Epithelial cell of prostate (primary cell): ENCODE measurements around the gene RNF31.

Experiments used
- DNase-seq: peaks from one replicate; pipeline ENCODE4 v3.0.0-alpha.2; 2011; ENCODE audit warnings: low read depth, low spot score
- H3K27ac ChIP-seq: fragments of 450-650 bp; 2 replicates; pipeline ENCODE4 v1.5.1; 2017; ENCODE audit warnings: mild to moderate bottlenecking

Gene RNF31

GRCh38 chr14:24179294-24179960, 32.1 kb downstream of the RNF31 start:
- peak overlapping the region; percentile 12 for H3K27ac ChIP-seq

GRCh38 chr14:24179961-24180796, 32.9 kb downstream of the RNF31 start:
- no peak for DNase-seq

More at GRCh38 chr14:24179294-24179960, 32.1 kb downstream of the RNF31 start:
- DNase-seq, result no peak

GRCh38 chr14:24181371-24182077, 34.2 kb downstream of the RNF31 start:
- no peak overlapping the region for H3K27ac ChIP-seq
- no peak for DNase-seq

More at GRCh38 chr14:24179961-24180796, 32.9 kb downstream of the RNF31 start:
- H3K27ac ChIP-seq, result peak overlapping the region; percentile 12

DNA sequence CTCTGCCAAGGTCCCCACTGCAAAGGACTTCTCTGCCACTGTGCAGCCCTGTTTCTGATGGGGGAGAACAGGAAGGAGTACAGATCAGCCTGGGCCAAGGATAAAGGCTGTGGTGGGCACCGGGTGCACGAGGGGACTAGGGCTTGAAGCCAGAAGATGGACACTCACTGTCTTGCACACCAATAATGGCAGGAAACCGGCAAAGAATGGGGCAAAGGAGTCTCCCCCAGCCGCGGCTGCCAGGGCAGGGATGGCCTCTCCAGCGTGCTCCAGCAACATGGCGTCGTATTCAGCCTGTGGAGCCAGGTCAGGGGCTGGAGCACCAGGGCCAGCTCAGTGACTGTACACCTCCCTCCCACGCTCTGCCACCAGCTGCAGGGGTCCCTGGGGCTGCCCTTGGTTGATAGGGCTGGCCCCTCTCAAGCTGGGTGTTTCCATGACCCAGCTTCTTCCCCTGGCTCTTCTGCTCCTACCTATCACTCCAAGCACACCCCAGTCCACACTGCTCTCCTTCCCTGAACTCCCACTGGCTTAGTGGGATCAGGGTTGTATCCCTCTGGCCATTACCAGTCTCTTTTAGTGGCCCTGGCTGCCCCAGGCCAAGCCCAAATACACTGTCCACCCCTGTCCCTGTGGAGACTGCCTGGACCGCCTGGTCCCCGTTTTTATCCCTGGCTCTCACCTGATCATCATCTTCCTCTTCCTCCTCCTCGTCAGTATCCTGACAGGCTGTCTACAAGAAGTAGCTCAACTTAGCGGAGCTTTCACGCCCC, 35.0 kb downstream of the RNF31 start:
- no peak for DNase-seq
- no peak overlapping the region for H3K27ac ChIP-seq

DNA sequence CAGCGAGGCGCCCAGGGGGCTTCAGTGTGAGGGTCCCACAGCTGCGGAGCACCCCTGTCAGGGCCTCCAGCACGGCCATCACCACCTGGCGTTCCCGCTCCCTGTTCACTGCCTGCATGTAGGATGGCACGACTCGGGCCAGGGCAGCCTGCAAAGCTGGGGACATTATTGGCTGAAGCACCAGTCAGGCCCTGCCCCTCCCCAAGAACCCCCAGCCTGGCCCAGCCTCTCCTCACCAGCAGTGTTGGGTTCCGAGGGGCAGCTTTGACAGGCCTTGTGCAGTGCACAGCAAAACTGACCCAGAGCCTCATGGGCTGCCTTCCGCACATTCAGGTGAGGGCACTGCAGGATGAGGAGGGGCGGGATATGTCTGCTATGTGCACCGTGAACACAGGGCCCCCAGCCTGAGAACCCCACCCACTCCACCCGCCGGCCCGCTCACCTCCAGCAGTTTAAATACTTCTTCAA, 35.8 kb downstream of the RNF31 start:
- no peak for DNase-seq
- no peak overlapping the region for H3K27ac ChIP-seq

DNA sequence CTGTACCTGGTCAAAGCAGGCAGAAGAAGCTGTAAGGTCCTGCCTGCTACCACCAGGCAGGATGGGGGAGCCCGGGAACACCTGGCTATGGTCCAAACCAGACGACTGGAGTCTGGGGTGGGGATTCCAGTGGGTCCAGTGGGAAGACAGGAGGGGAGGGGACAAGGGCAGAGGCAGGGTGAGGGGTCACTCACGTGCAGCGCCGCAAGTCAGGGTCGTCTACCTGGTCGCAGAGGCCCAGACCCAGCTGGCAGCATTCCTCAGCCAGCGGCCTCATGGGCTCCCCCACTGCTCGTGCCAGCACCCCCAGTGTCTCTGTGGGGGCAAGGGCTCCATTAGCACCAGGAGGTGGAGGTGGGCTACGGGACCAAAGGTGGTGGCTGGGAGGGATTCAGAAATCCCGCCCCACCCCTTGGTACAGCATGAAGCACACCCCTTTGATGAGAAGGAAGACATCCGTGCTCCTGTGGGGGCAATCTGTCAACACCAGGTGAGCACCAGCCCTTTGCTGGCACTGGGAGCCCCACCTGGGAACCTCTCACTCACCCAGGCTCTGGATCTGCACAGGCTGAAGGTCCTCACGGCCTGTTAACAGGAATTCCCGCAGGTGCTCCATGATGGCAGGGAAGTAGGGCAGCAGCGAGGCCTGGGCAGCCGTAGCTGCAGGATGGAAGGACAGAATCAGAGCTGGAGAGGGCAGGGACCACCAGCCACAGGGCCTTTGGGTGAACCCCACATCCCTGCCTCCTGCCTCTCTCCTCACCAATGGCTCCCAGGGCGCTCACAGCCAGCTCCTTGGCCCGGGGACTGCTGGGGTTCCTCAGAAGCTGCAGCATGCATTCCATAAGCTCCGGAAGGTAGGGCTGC, 37.0 kb downstream of the RNF31 start:
- DNase-seq, result no peak

GRCh38 chr14:24185026-24185425, 37.7 kb downstream of the RNF31 start:
- no peak overlapping the region for H3K27ac ChIP-seq

More for the DNA sequence above, 37.0 kb downstream of the RNF31 start:
- no peak overlapping the region for H3K27ac ChIP-seq

DNA sequence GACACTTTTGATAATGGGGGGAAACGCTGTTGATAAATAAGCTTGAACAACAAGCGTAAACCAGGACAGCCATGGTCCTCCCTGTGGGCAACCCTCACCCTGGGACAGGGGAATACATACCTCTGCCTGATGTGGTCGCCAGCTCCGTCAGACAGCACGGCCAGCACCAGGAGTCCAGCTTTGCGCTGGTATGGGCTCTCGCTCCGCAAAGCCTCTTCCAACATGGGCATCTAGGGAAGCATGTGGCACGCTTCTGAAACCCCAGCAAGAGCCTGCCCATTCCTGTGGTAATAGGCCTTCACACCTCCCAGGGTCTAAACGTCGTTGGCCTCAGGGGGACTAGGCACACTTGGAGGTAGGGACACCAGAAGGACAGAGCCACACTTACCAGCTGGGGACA, 38.4 kb downstream of the RNF31 start:
- no peak for DNase-seq
- no peak overlapping the region for H3K27ac ChIP-seq

More at GRCh38 chr14:24185026-24185425, 37.7 kb downstream of the RNF31 start:
- no peak for DNase-seq

- no peak overlapping the region for H3K27ac ChIP-seq
- DNase-seq, result no peak
These were observed 39.7 kb downstream of the RNF31 start for GRCh38 chr14:24186831-24187538.

DNA sequence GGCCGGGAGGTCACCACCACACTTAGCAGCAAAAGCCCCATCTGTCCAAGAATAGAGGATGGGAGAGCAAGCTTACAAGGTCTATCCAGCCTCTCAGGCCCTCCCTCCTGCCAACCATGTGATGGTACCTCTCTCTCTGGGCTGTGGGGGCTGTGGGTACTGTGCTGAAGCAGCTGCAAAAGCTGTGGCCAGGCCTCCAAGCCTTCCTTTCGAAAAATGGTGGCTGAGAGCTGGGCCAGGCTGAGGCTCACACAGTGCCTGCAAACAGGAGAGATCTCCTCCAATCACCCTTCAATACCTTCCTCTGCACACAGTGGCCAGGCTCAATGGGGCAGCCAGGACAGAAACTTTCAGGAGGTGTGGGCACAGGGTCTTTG, 40.2 kb downstream of the RNF31 start:
- H3K27ac ChIP-seq, result no peak overlapping the region
- DNase-seq, result no peak

GRCh38 chr14:24188251-24189058, 41.2 kb downstream of the RNF31 start, which contains the start of gene IPO4:
Gene IPO4 (minus strand): TSS chr14:24188816. CDS start chr14:24188787, 29 bp downstream.
- H3K27ac ChIP-seq, result peak within 1 kb of the TSS; percentile 52
- peak; percentile 91 for DNase-seq

- no peak for DNase-seq
- H3K27ac ChIP-seq, result peak overlapping the region; percentile 52
These were observed 41.7 kb downstream of the RNF31 start for GRCh38 chr14:24189059-24189375.

DNA sequence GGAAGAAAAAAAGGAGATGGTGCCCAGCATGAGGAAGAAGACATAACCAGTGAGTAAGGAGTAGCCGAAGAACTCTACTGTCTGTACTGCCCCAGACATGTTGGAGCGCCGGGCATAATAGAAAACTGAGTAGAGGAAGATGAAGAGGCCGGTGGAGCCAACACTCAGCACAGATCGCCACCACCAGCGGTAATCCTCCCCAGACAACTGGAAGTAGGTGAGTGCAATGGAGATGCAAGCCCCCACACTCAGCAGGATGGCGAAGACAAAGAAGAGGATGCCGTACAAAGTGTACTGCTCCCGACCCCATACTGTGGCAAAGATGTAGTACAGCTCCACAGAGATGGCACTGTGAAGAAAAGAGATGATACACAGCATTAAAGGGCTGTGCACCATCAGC, 42.2 kb downstream of the RNF31 start:
- DNase-seq, result no peak
- peak overlapping the region; percentile 52 for H3K27ac ChIP-seq

- H3K27ac ChIP-seq, result no peak overlapping the region
- no peak for DNase-seq
These were observed 43.1 kb downstream of the RNF31 start for GRCh38 chr14:24190416-24190815.

GRCh38 chr14:24192933-24193332, 45.6 kb downstream of the RNF31 start:
- no peak overlapping the region for H3K27ac ChIP-seq
- no peak for DNase-seq

- H3K27ac ChIP-seq, result no peak overlapping the region
- no peak for DNase-seq
These were observed 47.0 kb downstream of the RNF31 start for GRCh38 chr14:24194186-24194872.

DNA sequence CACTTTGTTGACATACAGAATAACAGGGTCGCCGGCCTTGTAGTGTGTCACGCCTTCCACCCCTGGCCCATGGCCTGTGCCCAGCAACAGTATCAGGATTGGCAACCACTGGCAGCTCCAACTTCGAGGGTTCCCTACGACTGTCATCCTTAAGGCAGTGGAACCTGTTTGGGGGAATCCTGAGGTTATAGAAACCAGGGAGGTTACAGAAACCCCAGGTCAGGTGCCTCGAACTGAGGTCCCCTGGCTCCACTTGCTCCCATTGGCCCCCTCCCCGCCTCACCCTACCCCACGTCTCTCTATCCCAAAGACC, 47.5 kb downstream of the RNF31 start:
- peak overlapping the region; percentile 80 for H3K27ac ChIP-seq
- DNase-seq, result no peak
